SK-N-SH (cell line): ENCODE measurements around the gene GABRB1. TPM values are rescaled to one million over a fixed set of nuclear protein-coding genes. Genes with fewer than 3 reads are reported as not detected.

Experiments used
- CTCF ChIA-PET: fragments of 300-600, 350-600 bp; formaldehyde crosslinking; extraction: SDS; loops from one replicate; lab custom pipeline; 2021; lab: Yijun Ruan, JAX
- POLR2A ChIA-PET: fragments of 350-600 bp; sonication (Branson Sonifier 250); formaldehyde crosslinking; extraction: SDS; loops from one replicate; lab custom pipeline; 2020; ENCODE audit warnings: antibody characterized with exemption, inconsistent platforms; lab: Yijun Ruan, JAX
- DNase-seq: peaks from one replicate; pipeline ENCODE4 v3.0.0; 2012
- H2AFZ ChIP-seq: fragments of 200-600 bp; sonication (generic); 2 replicates; pipeline ENCODE4 v1.8.1; 2016; ENCODE audit warnings: antibody characterized with exemption, mild to moderate bottlenecking, low read depth
- H3F3A ChIP-seq: fragments of 200-600 bp; sonication (generic); replicated peaks from 2 replicates; pipeline ENCODE3; 2016; ENCODE audit warnings: antibody characterized with exemption, mild to moderate bottlenecking; ENCODE audit not compliant: insufficient read depth
- H3K27ac ChIP-seq, 2 experiments: fragments of 200-500 bp in 1 of 2; fragments of 200-600 bp in 1 of 2; sonication (Bioruptor generic) in 1 of 2; sonication (generic), shearing (Covaris generic) in 1 of 2; 2 replicates each; pipeline versions ENCODE4 v1.5.1 to v1.6.1; 2014 to 2016; ENCODE audit warnings: low read depth in 2 of 2, inconsistent platforms in 1 of 2, low read length in 1 of 2, mild to moderate bottlenecking in 1 of 2, mixed read lengths in 1 of 2
- H3K27me3 ChIP-seq: fragments of 200-600 bp; sonication (generic), shearing (Covaris generic); 2 replicates; pipeline ENCODE4 v1.6.1; 2016; ENCODE audit warnings: mixed run types; ENCODE audit not compliant: insufficient read depth
- H3K36me3 ChIP-seq, 2 experiments: fragments of 200-500 bp in 1 of 2; fragments of 200-600 bp in 1 of 2; sonication (Bioruptor generic) in 1 of 2; sonication (generic) in 1 of 2; replicated peaks in 1 of 2; 2 replicates each; pipeline versions ENCODE3 to v1.5.1; 2014 to 2016; ENCODE audit warnings: low read length in 1 of 2, mild to moderate bottlenecking in 1 of 2; ENCODE audit not compliant: insufficient read depth in 2 of 2, control insufficient read depth in 1 of 2
- H3K4me1 ChIP-seq, 2 experiments: fragments of 200-500 bp in 1 of 2; fragments of 200-600 bp in 1 of 2; sonication (Bioruptor generic) in 1 of 2; sonication (generic), shearing (Covaris generic) in 1 of 2; 2 replicates each; pipeline versions ENCODE4 v1.5.1 to v1.6.1; 2014 to 2016; ENCODE audit warnings: low read depth in 1 of 2, low read length in 1 of 2, mixed run types in 1 of 2; ENCODE audit not compliant: insufficient read depth in 2 of 2, control insufficient read depth in 1 of 2
- H3K4me2 ChIP-seq: fragments of 200-600 bp; sonication (generic), shearing (Covaris generic); 2 replicates; pipeline ENCODE4 v1.6.1; 2017; ENCODE audit warnings: mixed run types
- H3K4me3 ChIP-seq, 2 experiments: fragments of 200-500 bp in 1 of 2; fragments of 200-600 bp in 1 of 2; sonication (Bioruptor generic) in 1 of 2; sonication (generic), shearing (Covaris generic) in 1 of 2; 2 replicates each; pipeline versions ENCODE4 v1.5.1 to v1.8.1; 2014 to 2016; ENCODE audit warnings: low read depth in 2 of 2, inconsistent platforms in 1 of 2, low read length in 1 of 2, mild to moderate bottlenecking in 1 of 2, mixed read lengths in 1 of 2, moderate library complexity in 1 of 2
- H3K79me2 ChIP-seq: fragments of 200-600 bp; sonication (generic); 2 replicates; pipeline ENCODE4 v1.8.1; 2017; ENCODE audit warnings: mild to moderate bottlenecking; ENCODE audit not compliant: insufficient read depth
- H3K9ac ChIP-seq: fragments of 200-600 bp; sonication (generic); 2 replicates; pipeline ENCODE4 v1.6.1; 2017; ENCODE audit warnings: mixed run types
- H3K9me2 ChIP-seq: fragments of 200-600 bp; sonication (generic); 2 replicates; pipeline ENCODE4 v1.6.1; 2017; ENCODE audit warnings: mixed run types
- H3K9me3 ChIP-seq: fragments of 200-600 bp; sonication (generic); 2 replicates; pipeline ENCODE4 v1.6.1; 2017; ENCODE audit warnings: mixed run types, mild to moderate bottlenecking, moderate library complexity
- H4K20me1 ChIP-seq: fragments of 200-600 bp; sonication (generic); 2 replicates; pipeline ENCODE4 v1.6.1; 2017; ENCODE audit warnings: mild to moderate bottlenecking, mixed run types; ENCODE audit not compliant: insufficient read depth
- ELF1 ChIP-seq: IDR thresholded peaks from 2 replicates; pipeline ENCODE4 v1.4.0; 2012
- EP300 ChIP-seq, 2 experiments: IDR thresholded peaks; 2 replicates each; pipeline versions ENCODE4 v1.4.0 to v1.6.1; 2012; ENCODE audit warnings: borderline replicate concordance in 1 of 2, low read depth in 1 of 2, low read length in 1 of 2
- FOXJ3 ChIP-seq: sonication (generic); formaldehyde crosslinking; IDR thresholded peaks from 2 replicates; pipeline ENCODE4 v1.5.1; 2020; ENCODE audit warnings: mild to moderate bottlenecking, missing genetic modification reagents
- GATA2 ChIP-seq: sonication (generic); formaldehyde crosslinking; IDR thresholded peaks from 2 replicates; pipeline ENCODE4 v1.5.0; 2020; ENCODE audit warnings: mild to moderate bottlenecking, missing genetic modification reagents
- JUND ChIP-seq: IDR thresholded peaks from 2 replicates; pipeline ENCODE4 v1.4.0; 2012
- MEF2A ChIP-seq: IDR thresholded peaks from 2 replicates; pipeline ENCODE4 v1.4.0; 2012; ENCODE audit warnings: low read depth, borderline replicate concordance
- MXI1 ChIP-seq: IDR thresholded peaks from 2 replicates; pipeline ENCODE4 v1.6.1; 2012; ENCODE audit warnings: mild to moderate bottlenecking, low read depth, low read length, improper control_type of control experiment
- SMC3 ChIP-seq: IDR thresholded peaks from 2 replicates; pipeline ENCODE4 v1.6.1; 2012; ENCODE audit warnings: low read depth, low read length, improper control_type of control experiment
- TAF1 ChIP-seq: IDR thresholded peaks from 2 replicates; pipeline ENCODE4 v1.6.1; 2012; ENCODE audit warnings: low read depth, mild to moderate bottlenecking, low read length, moderate library complexity, borderline replicate concordance
- TCF12 ChIP-seq: IDR thresholded peaks from 2 replicates; pipeline ENCODE4 v1.4.0; 2012
- TEAD4 ChIP-seq: IDR thresholded peaks from 2 replicates; pipeline ENCODE4 v1.4.0; 2012; ENCODE audit warnings: mild to moderate bottlenecking, borderline replicate concordance; ENCODE audit not compliant: insufficient read depth
- WGBS: methylation state at CpG from one replicate; pipeline ENCODE4 v1.1.6; 2017; ENCODE audit warnings: low lambda C conversion rate; 5-methylcytosine and 5-hydroxymethylcytosine counted together
- polyA plus RNA-seq, 3 experiments: library from polyadenylated mRNA; depleted of rRNA; stranded (reverse); fragments of >200 nt; gene quantifications; 2 replicates each; pipeline ENCODE4 v1.2.3, GENCODE V29; 2012
- TF ChIP-seq, protein P1 (sequence below): fragments of 200-600 bp; sonication (generic); IDR thresholded peaks from 2 replicates; pipeline ENCODE4 v1.6.1; 2017; ENCODE audit warnings: antibody characterized with exemption, mild to moderate bottlenecking, moderate library complexity
- TF ChIP-seq, protein P2 (sequence below): IDR thresholded peaks from 2 replicates; pipeline ENCODE4 v1.4.0; 2012; ENCODE audit warnings: low read depth
- TF ChIP-seq, protein P3 (sequence below): IDR thresholded peaks from 2 replicates; pipeline ENCODE4 v1.4.0; 2012; ENCODE audit warnings: low read depth, borderline replicate concordance

The GABRB1 gene
- polyA plus RNA-seq, 1 of the 3 experiments (the other 2 are of a cell fraction) = not detected

DNA sequence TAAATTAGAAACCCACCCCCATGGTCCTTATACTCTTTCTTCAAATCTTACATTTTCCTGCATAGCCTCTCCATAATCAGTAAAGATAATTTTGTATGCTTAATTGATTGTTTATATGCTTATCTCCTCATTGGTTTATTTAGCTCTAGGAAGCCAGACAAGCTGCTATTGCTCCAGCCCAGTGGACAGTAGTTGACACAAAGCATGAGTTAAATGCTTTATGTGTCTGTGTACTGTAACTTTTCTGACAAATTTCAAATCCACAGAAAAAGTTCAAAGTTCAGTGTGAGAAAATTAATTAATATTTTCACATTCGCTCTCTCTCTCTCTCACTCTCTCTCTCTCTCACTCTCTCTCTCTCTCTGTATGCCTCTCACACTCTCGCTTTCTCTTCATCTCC is 181.7 kb downstream of the GABRB1 start:
- DNase-seq = no peak
- Histone ChIP-seq H3K27me3 (no peaks in the 10 kb centered on the region), H3K4me3 (no peak overlapping the region), H3K36me3 (no peaks in the 10 kb centered on the region), H3K27ac (peak overlapping the region in 1 of 2 experiments; percentile 98; a peak in 2 of 4 replicates), H3F3A (peaks cover 38% of the 10 kb centered on the region), H3K9me2 (no peaks in the 10 kb centered on the region), H3K79me2 (no peaks in the 10 kb centered on the region), H3K9me3 (no peaks in the 10 kb centered on the region), H3K9ac (peak overlapping the region; percentile 61; the same call in 1 of the 2 replicates), H4K20me1 (no peaks in the 10 kb centered on the region), H3K4me1 (peaks cover 0 to 43% of the 10 kb centered on the region in 2 experiments; a peak in 2 of 4 replicates), H2AFZ (peak overlapping the region; percentile 7; the same call in 1 of the 2 replicates), H3K4me2 (peak overlapping the region; percentile 5; the same call in 1 of the 2 replicates)
- ChIA-PET POLR2A (no interaction called here), CTCF (interaction anchor here (0.5 to 0.6 kb wide), 2 partner anchors 364 to 456 kb away, joined by 3 read pairs; no protein-coding TSS in a partner anchor)
- 71% methylated on average over 2 of the region's 2 CpGs for WGBS
- 0 out of 2 replicates have a peak, but pooled peaks have one; percentile 8 for TF ChIP-seq TCF12
- no peak for TF ChIP-seq ELF1

DNA sequence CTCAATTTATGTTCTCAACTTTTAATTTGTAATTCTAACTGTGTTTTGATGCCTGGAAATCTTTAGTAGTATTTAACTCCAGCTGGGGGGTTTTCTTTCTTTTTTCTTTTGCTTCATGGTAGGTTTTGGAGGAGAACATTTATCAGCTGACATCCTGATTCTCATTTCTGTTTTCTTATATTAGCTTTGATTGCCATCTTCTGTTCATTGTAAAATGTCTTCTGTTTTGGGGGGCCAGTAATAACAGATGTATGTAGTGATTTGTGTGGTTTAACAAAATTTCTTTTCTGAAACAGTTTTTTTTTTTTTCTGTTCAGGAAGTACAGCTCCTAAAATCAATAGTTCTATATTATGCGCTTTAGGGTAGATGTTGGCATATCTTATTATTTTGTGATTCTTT is 182.2 kb downstream of the GABRB1 start:
- H3K9ac ChIP-seq = peak overlapping the region; percentile 61; the same call in 1 of the 2 replicates
- peak overlapping the region in 1 of 2 experiments; percentile 98; a peak in 2 of 4 replicates for H3K27ac ChIP-seq
- TF ChIP-seq, protein P1, sequence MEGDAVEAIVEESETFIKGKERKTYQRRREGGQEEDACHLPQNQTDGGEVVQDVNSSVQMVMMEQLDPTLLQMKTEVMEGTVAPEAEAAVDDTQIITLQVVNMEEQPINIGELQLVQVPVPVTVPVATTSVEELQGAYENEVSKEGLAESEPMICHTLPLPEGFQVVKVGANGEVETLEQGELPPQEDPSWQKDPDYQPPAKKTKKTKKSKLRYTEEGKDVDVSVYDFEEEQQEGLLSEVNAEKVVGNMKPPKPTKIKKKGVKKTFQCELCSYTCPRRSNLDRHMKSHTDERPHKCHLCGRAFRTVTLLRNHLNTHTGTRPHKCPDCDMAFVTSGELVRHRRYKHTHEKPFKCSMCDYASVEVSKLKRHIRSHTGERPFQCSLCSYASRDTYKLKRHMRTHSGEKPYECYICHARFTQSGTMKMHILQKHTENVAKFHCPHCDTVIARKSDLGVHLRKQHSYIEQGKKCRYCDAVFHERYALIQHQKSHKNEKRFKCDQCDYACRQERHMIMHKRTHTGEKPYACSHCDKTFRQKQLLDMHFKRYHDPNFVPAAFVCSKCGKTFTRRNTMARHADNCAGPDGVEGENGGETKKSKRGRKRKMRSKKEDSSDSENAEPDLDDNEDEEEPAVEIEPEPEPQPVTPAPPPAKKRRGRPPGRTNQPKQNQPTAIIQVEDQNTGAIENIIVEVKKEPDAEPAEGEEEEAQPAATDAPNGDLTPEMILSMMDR = peak; percentile 34; the same call in 1 of the 2 replicates
- TF ChIP-seq TEAD4 (no peak), JUND (no peak), GATA2 (CRISPR knock-in tag) (no peak), TAF1 (no peak)
- TF ChIP-seq, protein P2, sequence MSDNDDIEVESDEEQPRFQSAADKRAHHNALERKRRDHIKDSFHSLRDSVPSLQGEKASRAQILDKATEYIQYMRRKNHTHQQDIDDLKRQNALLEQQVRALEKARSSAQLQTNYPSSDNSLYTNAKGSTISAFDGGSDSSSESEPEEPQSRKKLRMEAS = no peak
- 69% methylated on average over 1 of the region's 1 CpG for WGBS
- H3K4me3 ChIP-seq = no peak overlapping the region
- ChIA-PET POLR2A (no interaction called here), CTCF (interaction anchor here (0.5 to 0.6 kb wide), 2 partner anchors 364 to 456 kb away, joined by 3 read pairs; no protein-coding TSS in a partner anchor)
- H3K9me2 ChIP-seq = no peaks in the 10 kb centered on the region
- H3K4me1 ChIP-seq = peaks cover 0 to 43% of the 10 kb centered on the region in 2 experiments; a peak in 2 of 4 replicates
- DNase-seq = no peak
- H3K79me2 ChIP-seq = no peaks in the 10 kb centered on the region
- H2AFZ ChIP-seq = peak overlapping the region; percentile 7; the same call in 1 of the 2 replicates
- peak overlapping the region; percentile 5; the same call in 1 of the 2 replicates for H3K4me2 ChIP-seq
- no peaks in the 10 kb centered on the region for H3K27me3 ChIP-seq
- no peaks in the 10 kb centered on the region for H3K36me3 ChIP-seq
- H3F3A ChIP-seq = peaks cover 38% of the 10 kb centered on the region
- H3K9me3 ChIP-seq = no peaks in the 10 kb centered on the region
- no peaks in the 10 kb centered on the region for H4K20me1 ChIP-seq

DNA sequence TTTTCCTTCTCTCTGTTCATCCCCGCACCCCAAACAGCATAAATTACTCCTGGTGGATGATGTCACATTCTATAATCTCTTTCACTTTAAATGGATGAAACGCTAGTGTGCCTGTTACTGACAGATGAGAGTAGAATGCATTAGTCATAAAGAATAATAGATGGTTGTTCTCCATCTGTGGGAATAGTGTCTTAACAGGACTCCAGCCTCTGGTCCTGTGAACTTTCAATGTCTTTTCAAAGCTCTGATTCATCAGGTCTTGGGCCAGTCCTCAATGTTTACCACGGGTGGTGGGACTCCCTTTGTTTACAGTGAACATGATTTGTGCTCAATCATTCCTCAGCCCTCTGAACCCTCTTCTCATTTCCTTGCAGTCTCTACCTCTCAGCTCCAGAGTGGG is 182.6 kb downstream of the GABRB1 start:
- CTCF ChIA-PET = interaction anchor here (0.6 kb wide), 1 partner anchor 365 kb away, joined by 3 read pairs; no protein-coding TSS in a partner anchor
- H3K9me3 ChIP-seq = no peaks in the 10 kb centered on the region
- peak overlapping the region; percentile 61; the same call in 1 of the 2 replicates for H3K9ac ChIP-seq
- POLR2A ChIA-PET = no interaction called here
- no peaks in the 10 kb centered on the region for H3K79me2 ChIP-seq
- no peak overlapping the region for H2AFZ ChIP-seq
- H3K27ac ChIP-seq = peak overlapping the region in 1 of 2 experiments; percentile 98; a peak in 2 of 4 replicates
- H3K4me2 ChIP-seq = no peak overlapping the region; the same call in 1 of the 2 replicates
- H3K4me1 ChIP-seq = peaks cover 0 to 39% of the 10 kb centered on the region in 2 experiments; a peak in 2 of 4 replicates
- H3F3A ChIP-seq = peaks cover 36% of the 10 kb centered on the region
- H3K27me3 ChIP-seq = no peaks in the 10 kb centered on the region
- no peak overlapping the region for H3K4me3 ChIP-seq
- WGBS = 0% methylated on average over 3 of the region's 3 CpGs
- H3K36me3 ChIP-seq = no peaks in the 10 kb centered on the region
- no peaks in the 10 kb centered on the region for H3K9me2 ChIP-seq
- DNase-seq = no peak
- no peaks in the 10 kb centered on the region for H4K20me1 ChIP-seq
- TF ChIP-seq ELF1 (0 out of 2 replicates have a peak, but pooled peaks have one; percentile 23), SMC3 (no peak), EP300 (IDR thresholded peaks at IDR 0.05; ENCODE audit: borderline replicate concordance in 1 of 2, low read depth in 1 of 2, low read length in 1 of 2) (peak; percentile 72 to 96), FOXJ3 (CRISPR knock-in tag) (no peak), MEF2A (peak; percentile 79), TAF1 (no peak), MXI1 (no peak), JUND (peak; percentile 97), GATA2 (CRISPR knock-in tag) (no peak)
- TF ChIP-seq, protein P3, sequence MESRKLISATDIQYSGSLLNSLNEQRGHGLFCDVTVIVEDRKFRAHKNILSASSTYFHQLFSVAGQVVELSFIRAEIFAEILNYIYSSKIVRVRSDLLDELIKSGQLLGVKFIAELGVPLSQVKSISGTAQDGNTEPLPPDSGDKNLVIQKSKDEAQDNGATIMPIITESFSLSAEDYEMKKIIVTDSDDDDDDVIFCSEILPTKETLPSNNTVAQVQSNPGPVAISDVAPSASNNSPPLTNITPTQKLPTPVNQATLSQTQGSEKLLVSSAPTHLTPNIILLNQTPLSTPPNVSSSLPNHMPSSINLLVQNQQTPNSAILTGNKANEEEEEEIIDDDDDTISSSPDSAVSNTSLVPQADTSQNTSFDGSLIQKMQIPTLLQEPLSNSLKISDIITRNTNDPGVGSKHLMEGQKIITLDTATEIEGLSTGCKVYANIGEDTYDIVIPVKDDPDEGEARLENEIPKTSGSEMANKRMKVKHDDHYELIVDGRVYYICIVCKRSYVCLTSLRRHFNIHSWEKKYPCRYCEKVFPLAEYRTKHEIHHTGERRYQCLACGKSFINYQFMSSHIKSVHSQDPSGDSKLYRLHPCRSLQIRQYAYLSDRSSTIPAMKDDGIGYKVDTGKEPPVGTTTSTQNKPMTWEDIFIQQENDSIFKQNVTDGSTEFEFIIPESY = peak; percentile 56
- TF ChIP-seq, protein P2 = 0 out of 2 replicates have a peak, but pooled peaks have one; percentile 63
